HG03095 (cell line): ENCODE results near the gene HTRA1.

ENCODE experiments used
- ATAC-seq: cut with Tn5 transposase; IDR thresholded peaks from one replicate; pipeline ENCODE4 v1.9.1; 2021; ENCODE audit warnings: moderate library complexity; ENCODE audit not compliant: unreplicated experiment

HTRA1 gene

GRCh38 chr10:122494173-122494820 lies 32.9 kb downstream of the HTRA1 start:
- ATAC-seq = no peak

GRCh38 chr10:122494833-122495232 lies 33.5 kb downstream of the HTRA1 start:
- ATAC-seq = no peak

- ATAC-seq = no peak
These were observed 34.3 kb downstream of the HTRA1 start for GRCh38 chr10:122495406-122496340.

- no peak for ATAC-seq
These were observed 35.9 kb downstream of the HTRA1 start for GRCh38 chr10:122497241-122497640.

GRCh38 chr10:122498521-122498920 lies 37.2 kb downstream of the HTRA1 start:
- ATAC-seq = no peak

- no peak for ATAC-seq
These were observed 37.7 kb downstream of the HTRA1 start for GRCh38 chr10:122499012-122499411.

- ATAC-seq = no peak
These were observed 38.2 kb downstream of the HTRA1 start for GRCh38 chr10:122499491-122499941.

- ATAC-seq = no peak
These were observed 38.8 kb downstream of the HTRA1 start for GRCh38 chr10:122500194-122500593.

- no peak for ATAC-seq
These were observed 39.4 kb downstream of the HTRA1 start for GRCh38 chr10:122500726-122501125.

- ATAC-seq = no peak
These were observed 41.7 kb downstream of the HTRA1 start for GRCh38 chr10:122503012-122503411.

GRCh38 chr10:122503886-122504609 lies 42.7 kb downstream of the HTRA1 start:
- no peak for ATAC-seq

- no peak for ATAC-seq
These were observed 43.2 kb downstream of the HTRA1 start for GRCh38 chr10:122504610-122504950.

- no peak for ATAC-seq
These were observed 43.7 kb downstream of the HTRA1 start for GRCh38 chr10:122505011-122505410.

- ATAC-seq = no peak
These were observed 44.7 kb downstream of the HTRA1 start for GRCh38 chr10:122505885-122506645.

GRCh38 chr10:122507616-122508015 lies 46.3 kb downstream of the HTRA1 start:
- ATAC-seq = no peak

- ATAC-seq = no peak
These were observed 46.7 kb downstream of the HTRA1 start for GRCh38 chr10:122508021-122508420.

- ATAC-seq = no peak
These were observed 48.0 kb downstream of the HTRA1 start for GRCh38 chr10:122509323-122509722.

- ATAC-seq = no peak
These were observed 49.0 kb downstream of the HTRA1 start for GRCh38 chr10:122510326-122510725.

- ATAC-seq = no peak
These were observed 49.4 kb downstream of the HTRA1 start for GRCh38 chr10:122510736-122511135.

GRCh38 chr10:122513053-122513452 lies 51.7 kb downstream of the HTRA1 start:
- no peak for ATAC-seq
